Measurements from ENCODE around the gene ZCCHC10. TPM values are rescaled to one million over a fixed set of nuclear protein-coding genes. Genes with fewer than 3 reads are reported as not detected.

ZCCHC10 gene
- total RNA-seq, 1 experiment from 2014 or later = 23.7 TPM

- Histone ChIP-seq H3K9me2 (replicated peaks; ENCODE audit: insufficient read depth, low read length) (no peaks in the 10 kb centered on the region), H3K27me3 (ENCODE audit: low read length) (no peaks in the 10 kb centered on the region), H3K9ac (ENCODE audit: low read length) (no peak overlapping the region), H3K4me3 (ENCODE audit: low read length) (no peak overlapping the region), H3K4me2 (ENCODE audit: low read depth, low read length, poor library complexity, severe bottlenecking) (no peak overlapping the region), H3K9me3 (ENCODE audit: low read length) (no peaks in the 10 kb centered on the region), H2AFZ (ENCODE audit: low read length) (no peak overlapping the region), H3K4me1 (ENCODE audit: low read length) (peaks cover 9% of the 10 kb centered on the region), H3K27ac (ENCODE audit: low read length) (no peak overlapping the region), H3K79me2 (ENCODE audit: low read length) (peaks cover 98% of the 10 kb centered on the region), H3K36me3 (ENCODE audit: insufficient read depth, low read length) (peaks cover 7% of the 10 kb centered on the region; the same call in 1 of the 2 replicates), H4K20me1 (ENCODE audit: insufficient read depth, low read depth, low read length) (peaks cover 57% of the 10 kb centered on the region)
- no peak for DNase-seq
Measured at GRCh38 chr5:133059621-133060020, 33.3 kb upstream of the ZCCHC10 start.

GRCh38 chr5:133056891-133057290, 30.5 kb upstream of the ZCCHC10 start:
- H3K27me3 ChIP-seq (ENCODE audit: low read length) = no peaks in the 10 kb centered on the region
- H3K79me2 ChIP-seq (ENCODE audit: low read length) = peaks cover 98% of the 10 kb centered on the region
- DNase-seq = no peak
- H3K4me1 ChIP-seq (ENCODE audit: low read length) = peaks cover 24% of the 10 kb centered on the region
- H3K27ac ChIP-seq (ENCODE audit: low read length) = no peak overlapping the region
- H2AFZ ChIP-seq (ENCODE audit: low read length) = no peak overlapping the region
- no peaks in the 10 kb centered on the region for H3K9me2 ChIP-seq (replicated peaks; ENCODE audit: insufficient read depth, low read length)
- no peak overlapping the region for H3K4me3 ChIP-seq (ENCODE audit: low read length)
- peaks cover 70% of the 10 kb centered on the region for H4K20me1 ChIP-seq (ENCODE audit: insufficient read depth, low read depth, low read length)
- H3K4me2 ChIP-seq (ENCODE audit: low read depth, low read length, poor library complexity, severe bottlenecking) = no peak overlapping the region
- no peak overlapping the region for H3K9ac ChIP-seq (ENCODE audit: low read length)
- H3K36me3 ChIP-seq (ENCODE audit: insufficient read depth, low read length) = peaks cover 7% of the 10 kb centered on the region; the same call in 1 of the 2 replicates
- H3K9me3 ChIP-seq (ENCODE audit: low read length) = no peaks in the 10 kb centered on the region

GRCh38 chr5:133054697-133055471, 28.5 kb upstream of the ZCCHC10 start:
- H3K4me1 ChIP-seq (ENCODE audit: low read length) = peaks cover 34% of the 10 kb centered on the region
- H3K27ac ChIP-seq (ENCODE audit: low read length) = no peak overlapping the region
- no peaks in the 10 kb centered on the region for H3K27me3 ChIP-seq (ENCODE audit: low read length)
- peaks cover 62% of the 10 kb centered on the region for H4K20me1 ChIP-seq (ENCODE audit: insufficient read depth, low read depth, low read length)
- H3K9me2 ChIP-seq (replicated peaks; ENCODE audit: insufficient read depth, low read length) = no peaks in the 10 kb centered on the region
- peaks cover 7% of the 10 kb centered on the region; the same call in 1 of the 2 replicates for H3K36me3 ChIP-seq (ENCODE audit: insufficient read depth, low read length)
- peak overlapping the region; percentile 99 for H3K4me2 ChIP-seq (ENCODE audit: low read depth, low read length, poor library complexity, severe bottlenecking)
- DNase-seq = no peak
- no peak overlapping the region for H3K4me3 ChIP-seq (ENCODE audit: low read length)
- peaks cover 91% of the 10 kb centered on the region for H3K79me2 ChIP-seq (ENCODE audit: low read length)
- H3K9ac ChIP-seq (ENCODE audit: low read length) = no peak overlapping the region
- no peak overlapping the region for H2AFZ ChIP-seq (ENCODE audit: low read length)
- no peaks in the 10 kb centered on the region for H3K9me3 ChIP-seq (ENCODE audit: low read length)

GRCh38 chr5:133053448-133053847, 27.1 kb upstream of the ZCCHC10 start:
- peaks cover 56% of the 10 kb centered on the region for H4K20me1 ChIP-seq (ENCODE audit: insufficient read depth, low read depth, low read length)
- H3K27me3 ChIP-seq (ENCODE audit: low read length) = no peaks in the 10 kb centered on the region
- H3K4me1 ChIP-seq (ENCODE audit: low read length) = peaks cover 37% of the 10 kb centered on the region
- H3K9me3 ChIP-seq (ENCODE audit: low read length) = no peaks in the 10 kb centered on the region
- H3K4me2 ChIP-seq (ENCODE audit: low read depth, low read length, poor library complexity, severe bottlenecking) = peak overlapping the region; percentile 99
- no peak for DNase-seq
- peak overlapping the region; percentile 97 for H3K9ac ChIP-seq (ENCODE audit: low read length)
- H3K27ac ChIP-seq (ENCODE audit: low read length) = peak overlapping the region; percentile 97; the same call in 1 of the 2 replicates
- no peaks in the 10 kb centered on the region for H3K9me2 ChIP-seq (replicated peaks; ENCODE audit: insufficient read depth, low read length)
- peak overlapping the region; percentile 95 for H3K4me3 ChIP-seq (ENCODE audit: low read length)
- no peak overlapping the region for H2AFZ ChIP-seq (ENCODE audit: low read length)
- H3K36me3 ChIP-seq (ENCODE audit: insufficient read depth, low read length) = peaks cover 7% of the 10 kb centered on the region; the same call in 1 of the 2 replicates
- peaks cover 78% of the 10 kb centered on the region for H3K79me2 ChIP-seq (ENCODE audit: low read length)

- Histone ChIP-seq H3K4me2 (ENCODE audit: low read depth, low read length, poor library complexity, severe bottlenecking) (peak overlapping the region; percentile 99), H3K4me1 (ENCODE audit: low read length) (peaks cover 36% of the 10 kb centered on the region), H3K9me3 (ENCODE audit: low read length) (no peaks in the 10 kb centered on the region), H3K36me3 (ENCODE audit: insufficient read depth, low read length) (peaks cover 7% of the 10 kb centered on the region; the same call in 1 of the 2 replicates), H3K4me3 (ENCODE audit: low read length) (peak overlapping the region; percentile 95), H2AFZ (ENCODE audit: low read length) (0 out of 2 replicates have a peak overlapping the region, but pooled peaks have one; percentile 13), H4K20me1 (ENCODE audit: insufficient read depth, low read depth, low read length) (peaks cover 49% of the 10 kb centered on the region), H3K27me3 (ENCODE audit: low read length) (no peaks in the 10 kb centered on the region), H3K9me2 (replicated peaks; ENCODE audit: insufficient read depth, low read length) (no peaks in the 10 kb centered on the region), H3K9ac (ENCODE audit: low read length) (peak overlapping the region; percentile 97), H3K27ac (ENCODE audit: low read length) (peak overlapping the region; percentile 97), H3K79me2 (ENCODE audit: low read length) (peaks cover 69% of the 10 kb centered on the region)
- DNase-seq = peak; percentile 91
Measured at GRCh38 chr5:133052317-133053175, 26.2 kb upstream of the ZCCHC10 start.

GRCh38 chr5:133051542-133052316, 25.4 kb upstream of the ZCCHC10 start, which contains the start of gene HSPA4:
Gene HSPA4, plus strand, starts transcription at chr5:133052013. Its CDS starts 238 bp downstream, at chr5:133052251.
- Histone ChIP-seq H3K4me1 (ENCODE audit: low read length) (peaks cover 38% of the 10 kb centered on the region), H3K27ac (ENCODE audit: low read length) (peak within 1 kb of the TSS; percentile 97), H3K4me3 (ENCODE audit: low read length) (peak within 1 kb of the TSS; percentile 95), H3K9ac (ENCODE audit: low read length) (peak within 1 kb of the TSS; percentile 97), H4K20me1 (ENCODE audit: insufficient read depth, low read depth, low read length) (peaks cover 42% of the 10 kb centered on the region), H3K36me3 (ENCODE audit: insufficient read depth, low read length) (peaks cover 7% of the 10 kb centered on the region; the same call in 1 of the 2 replicates), H3K9me3 (ENCODE audit: low read length) (no peaks in the 10 kb centered on the region), H3K27me3 (ENCODE audit: low read length) (no peaks in the 10 kb centered on the region), H3K4me2 (ENCODE audit: low read depth, low read length, poor library complexity, severe bottlenecking) (peak within 1 kb of the TSS; percentile 99), H3K9me2 (replicated peaks; ENCODE audit: insufficient read depth, low read length) (no peaks in the 10 kb centered on the region), H3K79me2 (ENCODE audit: low read length) (peaks cover 61% of the 10 kb centered on the region), H2AFZ (ENCODE audit: low read length) (0 out of 2 replicates have a peak within 1 kb of the TSS, but pooled peaks have one; percentile 13)
- DNase-seq = peak; percentile 100

GRCh38 chr5:133051061-133051541, 24.8 kb upstream of the ZCCHC10 start:
- H3K4me3 ChIP-seq (ENCODE audit: low read length) = peak overlapping the region; percentile 95

More at GRCh38 chr5:133051061-133051541, 24.8 kb upstream of the ZCCHC10 start:
- H3K79me2 ChIP-seq (ENCODE audit: low read length) = peaks cover 55% of the 10 kb centered on the region
- H3K27ac ChIP-seq (ENCODE audit: low read length) = peak overlapping the region; percentile 97
- DNase-seq = peak; percentile 69
- no peaks in the 10 kb centered on the region for H3K9me2 ChIP-seq (replicated peaks; ENCODE audit: insufficient read depth, low read length)
- no peaks in the 10 kb centered on the region for H3K9me3 ChIP-seq (ENCODE audit: low read length)
- H3K4me2 ChIP-seq (ENCODE audit: low read depth, low read length, poor library complexity, severe bottlenecking) = peak overlapping the region; percentile 99
- H4K20me1 ChIP-seq (ENCODE audit: insufficient read depth, low read depth, low read length) = peaks cover 37% of the 10 kb centered on the region
- no peaks in the 10 kb centered on the region for H3K27me3 ChIP-seq (ENCODE audit: low read length)
- peaks cover 7% of the 10 kb centered on the region; the same call in 1 of the 2 replicates for H3K36me3 ChIP-seq (ENCODE audit: insufficient read depth, low read length)
- H3K9ac ChIP-seq (ENCODE audit: low read length) = peak overlapping the region; percentile 97
- no peak overlapping the region for H2AFZ ChIP-seq (ENCODE audit: low read length)
- H3K4me1 ChIP-seq (ENCODE audit: low read length) = peaks cover 44% of the 10 kb centered on the region
